GM18868 (cell line): ENCODE measurements around the gene CCDC148.
"Not testable (repeated sequence)": the region's sequence is repeated elsewhere in the genome, so short reads cannot be mapped to it uniquely, and the experiment has no call there.

ENCODE experiments used
- ATAC-seq: cut with Tn5 transposase; IDR thresholded peaks from one replicate; pipeline ENCODE4 v1.9.1; 2021; ENCODE audit warnings: mild to moderate bottlenecking, moderate library complexity; ENCODE audit not compliant: unreplicated experiment

CCDC148 gene

GRCh38 chr2:158484892-158485556 lies 28.5 kb upstream of the CCDC148 start:
- ATAC-seq: no peak

GRCh38 chr2:158482594-158482993 lies 26.0 kb upstream of the CCDC148 start:
- no peak for ATAC-seq

- ATAC-seq: no peak
Observed at GRCh38 chr2:158481116-158481515, 24.6 kb upstream of the CCDC148 start.

GRCh38 chr2:158478816-158479215 lies 22.3 kb upstream of the CCDC148 start:
- no peak for ATAC-seq

DNA sequence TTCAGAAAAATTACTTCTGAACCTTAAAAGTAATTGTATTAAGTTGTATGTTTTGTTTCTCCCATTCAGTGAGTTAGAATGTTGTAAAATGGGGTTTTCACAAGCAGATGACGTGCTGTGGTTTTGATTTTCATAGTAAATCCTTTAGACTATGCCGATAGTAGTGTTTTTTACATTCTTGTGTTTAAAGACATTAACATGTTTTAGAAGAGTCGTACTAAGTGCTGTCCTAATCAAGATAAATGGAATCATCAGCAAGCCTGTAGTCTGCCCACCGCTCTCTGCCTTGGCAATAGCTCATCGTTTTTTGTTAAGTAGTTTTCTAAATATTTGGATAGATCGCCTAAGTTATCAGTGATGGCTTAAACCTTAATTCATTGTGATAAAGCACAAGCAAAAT lies 21.7 kb upstream of the CCDC148 start:
- ATAC-seq: no peak

- ATAC-seq: peak; percentile 5
Observed at GRCh38 chr2:158477202-158477601, 20.6 kb upstream of the CCDC148 start.

GRCh38 chr2:158474526-158475011 lies 18.0 kb upstream of the CCDC148 start:
- ATAC-seq: not testable (repeated sequence)

DNA sequence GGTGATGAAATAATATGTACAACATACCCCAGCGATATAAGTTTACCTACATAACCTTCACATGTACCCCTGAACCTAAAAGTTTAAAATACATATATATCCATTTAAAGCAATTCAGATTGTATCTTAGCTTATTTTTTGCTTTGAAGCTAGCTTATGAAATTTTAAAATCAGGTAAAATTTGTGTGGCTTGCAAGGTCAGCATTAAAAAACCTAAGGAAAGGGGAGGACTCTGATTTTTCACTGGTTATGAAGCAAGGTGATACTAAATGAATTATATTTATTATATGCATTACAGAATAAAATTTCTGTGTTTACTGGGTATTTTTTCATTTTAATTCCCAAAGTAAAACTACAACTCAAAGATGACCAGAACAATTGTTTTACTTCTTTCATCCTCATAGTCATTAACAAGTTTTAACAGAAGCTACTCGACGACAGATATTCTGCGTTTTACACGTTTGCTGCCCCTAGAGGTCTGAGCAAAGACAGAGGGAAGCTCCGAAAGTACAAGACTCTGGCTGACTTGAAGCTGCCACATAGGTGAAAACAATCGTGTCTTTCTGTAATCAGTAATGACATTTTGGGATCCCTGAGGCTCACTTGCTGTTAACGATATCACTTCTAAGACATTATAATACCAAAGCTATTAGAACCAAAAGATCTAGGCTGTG lies 17.3 kb upstream of the CCDC148 start:
- ATAC-seq: no peak

DNA sequence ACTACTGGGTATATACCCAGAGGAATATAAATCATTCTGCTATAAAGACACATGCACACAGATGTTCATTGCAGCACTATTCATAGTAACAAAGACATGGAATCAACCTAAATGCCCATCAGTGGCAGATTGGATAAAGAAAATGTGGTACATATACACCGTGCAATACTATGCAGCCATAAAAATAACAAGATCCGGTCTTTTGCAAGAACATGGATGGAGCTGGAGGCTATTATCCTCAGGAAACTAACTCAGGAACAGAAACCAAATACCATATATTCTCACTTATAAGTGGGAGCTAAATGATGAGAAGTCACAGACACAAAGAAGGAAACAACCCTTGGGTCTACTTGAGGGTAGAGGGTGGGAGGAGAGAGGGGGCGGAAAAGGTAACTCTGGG lies 16.7 kb upstream of the CCDC148 start:
- not testable (repeated sequence) for ATAC-seq

GRCh38 chr2:158472829-158473228 lies 16.3 kb upstream of the CCDC148 start:
- ATAC-seq: not testable (repeated sequence)

DNA sequence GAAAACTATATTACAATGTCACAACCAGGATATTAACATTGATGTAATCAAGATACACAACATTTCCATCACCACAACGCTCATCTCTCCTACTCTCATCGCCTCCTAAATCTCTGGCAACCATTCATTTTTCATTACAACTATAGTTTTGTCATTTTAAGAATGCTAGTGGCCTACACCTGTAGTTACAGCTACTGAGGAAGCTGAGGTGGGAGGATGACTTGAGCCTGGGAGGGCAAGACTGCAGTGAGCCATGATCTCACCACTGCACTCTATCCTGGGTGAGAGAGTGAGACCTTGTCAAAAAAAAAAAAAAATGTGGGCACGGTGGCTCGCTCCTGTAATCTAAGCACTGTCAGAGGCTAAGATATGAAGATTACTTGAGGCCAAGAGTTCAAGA lies 10.7 kb upstream of the CCDC148 start:
- no peak for ATAC-seq

DNA sequence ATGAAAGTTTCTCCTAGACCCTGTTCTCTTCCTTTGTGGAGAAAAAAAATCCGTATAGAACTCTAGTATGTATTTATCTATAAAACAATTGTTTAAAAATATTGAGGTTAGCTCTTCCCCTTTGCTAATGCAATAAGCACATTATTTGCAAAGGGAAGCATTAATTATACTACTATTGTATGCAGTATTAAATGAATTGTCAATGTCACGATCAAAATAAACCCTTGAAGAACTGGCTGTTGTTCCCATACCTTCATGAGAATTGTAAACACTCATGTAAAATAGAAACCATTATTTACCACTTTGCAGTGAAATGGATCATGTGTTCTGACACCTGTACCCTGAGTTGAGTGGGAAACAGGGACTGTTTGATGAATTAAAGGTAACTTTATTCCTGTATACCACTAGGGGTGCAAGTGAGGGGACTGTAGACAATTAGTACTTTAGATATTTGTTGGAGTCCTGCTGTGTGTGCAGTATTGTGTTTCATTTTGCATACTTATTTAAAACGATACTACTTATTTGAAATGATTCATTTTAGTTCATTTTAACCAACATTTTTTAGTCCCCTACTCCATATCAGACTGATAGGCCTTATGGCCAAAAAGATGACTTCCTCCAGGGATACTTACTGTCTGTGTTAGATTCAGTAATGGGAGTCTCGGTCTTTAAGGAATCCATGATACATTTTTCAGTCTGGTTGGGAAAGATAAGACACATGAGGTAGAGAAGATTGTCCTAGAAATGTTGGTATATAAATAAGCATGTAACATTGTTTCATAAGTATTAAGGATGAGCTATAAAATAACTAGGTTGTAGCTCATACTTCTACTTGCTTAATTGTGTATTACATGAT lies 8.1 kb upstream of the CCDC148 start:
- ATAC-seq: peak; percentile 73

DNA sequence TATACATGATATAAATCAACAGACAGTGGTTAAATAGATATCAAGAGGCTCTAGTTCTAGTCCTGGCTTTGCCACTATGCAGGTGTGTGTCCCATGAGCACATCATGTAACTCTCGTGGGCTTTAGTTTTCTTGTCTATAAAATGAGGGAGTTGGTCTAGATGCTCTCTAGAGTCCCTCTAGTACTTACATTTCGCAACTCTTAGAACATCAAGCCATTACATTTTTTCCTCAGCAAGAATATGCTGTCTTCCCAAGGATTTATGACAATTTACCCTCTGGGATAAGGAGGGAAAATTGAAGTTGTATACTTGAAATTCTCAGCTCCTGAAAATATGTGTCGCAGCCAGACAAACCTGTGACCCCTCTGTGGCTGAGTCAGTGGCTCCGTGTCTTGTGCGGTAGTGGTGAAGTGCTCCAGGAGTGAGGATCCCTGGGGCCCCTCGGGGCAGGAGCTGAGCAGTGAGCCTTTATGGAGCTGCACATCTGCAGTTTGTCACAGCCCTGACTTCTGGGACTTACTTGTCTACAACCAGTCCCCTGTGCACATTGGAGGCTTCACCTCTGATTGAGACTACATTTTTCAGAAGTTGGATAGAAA lies 7.0 kb upstream of the CCDC148 start:
- ATAC-seq: no peak

- no peak for ATAC-seq
Observed at GRCh38 chr2:158460632-158461297, 4.2 kb upstream of the CCDC148 start.

GRCh38 chr2:158459161-158460003 lies 2.8 kb upstream of the CCDC148 start:
- no peak for ATAC-seq

DNA sequence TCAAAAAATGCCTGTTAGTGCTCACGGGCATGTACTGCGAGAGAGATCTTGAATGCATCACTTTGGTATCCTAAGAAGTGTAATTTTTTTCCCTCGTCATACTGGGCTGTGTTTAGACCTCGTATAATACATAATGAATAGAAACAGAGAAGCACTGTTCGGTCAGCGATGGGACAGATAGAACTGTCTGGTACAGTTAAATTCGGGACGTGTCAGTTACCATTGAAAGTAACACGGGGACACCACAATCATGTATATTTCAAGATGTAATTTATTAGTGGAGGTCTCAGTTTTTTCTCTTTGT lies 2.0 kb upstream of the CCDC148 start:
- no peak for ATAC-seq

DNA sequence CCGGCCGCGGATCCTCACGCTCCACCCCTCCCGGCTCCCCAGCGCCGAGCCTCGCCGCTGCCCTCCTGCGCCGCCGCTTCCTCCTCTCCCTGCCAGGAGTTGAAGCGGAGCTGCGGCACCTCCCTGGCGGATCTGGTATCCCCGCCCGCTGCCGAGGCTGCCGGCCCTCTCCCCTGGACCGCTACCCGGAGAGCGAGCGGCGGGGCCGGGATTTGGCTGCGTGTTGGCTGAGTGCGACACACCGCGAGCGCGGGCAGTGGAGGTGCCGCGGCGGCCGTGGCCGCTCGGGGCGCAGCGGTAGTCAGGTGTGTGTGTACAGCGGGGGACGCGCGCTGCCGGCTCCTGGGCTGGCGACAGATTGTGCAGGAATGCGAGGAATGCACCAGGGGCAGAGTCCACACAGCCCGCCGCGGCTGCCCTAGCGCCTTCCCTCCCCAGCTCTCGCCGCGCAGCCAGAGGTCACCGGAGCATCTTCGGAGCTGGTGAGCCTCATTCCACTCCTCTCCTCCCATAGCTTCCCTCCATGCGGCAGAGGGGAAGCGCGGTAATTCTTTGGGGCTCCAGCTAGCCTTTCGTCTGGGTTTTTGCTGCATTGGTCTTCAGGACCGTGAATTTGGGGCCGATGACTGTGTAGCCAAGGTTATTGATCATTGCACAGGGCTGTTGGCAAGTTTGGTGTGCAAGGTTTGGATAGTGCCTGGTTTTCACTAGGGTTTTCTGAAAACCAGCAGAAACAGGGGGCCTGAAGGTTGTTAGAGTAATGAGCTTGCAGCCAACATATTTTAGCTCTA lies 1.5 kb upstream of the CCDC148 start:
- ATAC-seq: peak; percentile 50

DNA sequence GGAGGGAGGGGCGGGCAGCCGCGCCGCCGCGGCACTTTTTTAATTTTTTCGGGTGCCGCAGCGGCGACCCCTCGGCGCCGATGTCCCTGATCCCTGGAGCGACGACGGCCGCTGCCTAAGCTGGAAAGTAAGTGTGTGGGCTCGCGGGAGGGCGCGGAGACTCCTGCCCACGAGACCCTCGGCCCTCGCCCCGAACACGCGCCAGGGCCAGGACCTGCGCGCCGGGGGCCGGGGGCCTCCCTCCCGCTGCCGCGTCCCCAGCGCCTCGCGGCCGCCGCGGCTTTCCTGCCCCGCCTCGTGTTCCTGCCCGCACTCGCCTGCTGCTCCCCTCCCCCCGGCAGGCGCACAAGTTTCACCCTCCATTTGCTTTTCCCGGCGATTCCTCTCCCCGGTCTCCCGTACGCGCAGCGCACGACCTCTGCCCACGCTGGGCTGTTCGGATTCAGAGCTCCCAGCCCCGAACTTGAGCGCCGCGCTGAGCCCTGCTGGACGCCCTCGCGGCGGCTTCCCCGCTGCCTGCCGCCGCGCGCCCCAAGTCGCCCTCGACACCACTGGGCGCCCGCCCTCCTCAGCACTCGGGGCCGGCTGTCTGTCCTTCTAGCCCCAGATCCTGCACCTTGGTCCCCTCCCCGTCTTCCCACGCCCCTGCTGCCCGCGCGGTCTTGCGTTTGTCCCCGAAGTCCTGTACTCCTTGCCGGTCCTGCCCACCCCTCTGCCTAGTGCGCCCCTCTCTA lies 706 bp upstream of the CCDC148 start:
- ATAC-seq: peak; percentile 13
